ENCODE results near the gene RELN.

Gene RELN

GRCh38 chr7:103480771-103481170 lies 508.7 kb downstream of the RELN start:
- H3K27ac ChIP-seq, result no peak overlapping the region
- TF ChIP-seq, protein P1, sequence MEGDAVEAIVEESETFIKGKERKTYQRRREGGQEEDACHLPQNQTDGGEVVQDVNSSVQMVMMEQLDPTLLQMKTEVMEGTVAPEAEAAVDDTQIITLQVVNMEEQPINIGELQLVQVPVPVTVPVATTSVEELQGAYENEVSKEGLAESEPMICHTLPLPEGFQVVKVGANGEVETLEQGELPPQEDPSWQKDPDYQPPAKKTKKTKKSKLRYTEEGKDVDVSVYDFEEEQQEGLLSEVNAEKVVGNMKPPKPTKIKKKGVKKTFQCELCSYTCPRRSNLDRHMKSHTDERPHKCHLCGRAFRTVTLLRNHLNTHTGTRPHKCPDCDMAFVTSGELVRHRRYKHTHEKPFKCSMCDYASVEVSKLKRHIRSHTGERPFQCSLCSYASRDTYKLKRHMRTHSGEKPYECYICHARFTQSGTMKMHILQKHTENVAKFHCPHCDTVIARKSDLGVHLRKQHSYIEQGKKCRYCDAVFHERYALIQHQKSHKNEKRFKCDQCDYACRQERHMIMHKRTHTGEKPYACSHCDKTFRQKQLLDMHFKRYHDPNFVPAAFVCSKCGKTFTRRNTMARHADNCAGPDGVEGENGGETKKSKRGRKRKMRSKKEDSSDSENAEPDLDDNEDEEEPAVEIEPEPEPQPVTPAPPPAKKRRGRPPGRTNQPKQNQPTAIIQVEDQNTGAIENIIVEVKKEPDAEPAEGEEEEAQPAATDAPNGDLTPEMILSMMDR (IDR thresholded peaks at IDR 0.05), result no peak
- no peak for DNase-seq (ENCODE audit: low spot score)

DNA sequence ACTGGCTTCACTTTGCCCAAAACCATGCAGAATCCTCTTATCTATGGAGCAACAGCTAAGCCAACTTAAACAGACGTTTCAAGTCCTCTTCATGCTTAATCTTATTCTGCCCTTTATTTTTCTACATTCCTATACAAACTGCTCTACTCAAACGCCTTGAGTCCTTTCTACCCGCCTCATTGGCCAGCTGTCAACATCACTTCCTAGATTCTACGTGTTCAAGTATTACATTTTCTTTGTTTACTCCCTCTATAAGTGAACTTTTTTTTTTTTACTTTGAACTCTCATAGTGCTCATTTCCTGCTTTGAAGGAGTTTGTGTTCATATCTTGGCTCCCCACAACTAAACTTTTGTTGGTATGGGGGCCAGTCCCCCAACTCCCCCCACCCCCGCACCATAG lies 514.5 kb downstream of the RELN start:
- TF ChIP-seq, protein P1 (IDR thresholded peaks at IDR 0.05), result no peak
- no peak for DNase-seq (ENCODE audit: low spot score)
- Histone ChIP-seq H3K4me3 (no peak overlapping the region), H3K27ac (no peak overlapping the region)

More at GRCh38 chr7:103480771-103481170, 508.7 kb downstream of the RELN start:
- no peak overlapping the region for H3K4me3 ChIP-seq

DNA sequence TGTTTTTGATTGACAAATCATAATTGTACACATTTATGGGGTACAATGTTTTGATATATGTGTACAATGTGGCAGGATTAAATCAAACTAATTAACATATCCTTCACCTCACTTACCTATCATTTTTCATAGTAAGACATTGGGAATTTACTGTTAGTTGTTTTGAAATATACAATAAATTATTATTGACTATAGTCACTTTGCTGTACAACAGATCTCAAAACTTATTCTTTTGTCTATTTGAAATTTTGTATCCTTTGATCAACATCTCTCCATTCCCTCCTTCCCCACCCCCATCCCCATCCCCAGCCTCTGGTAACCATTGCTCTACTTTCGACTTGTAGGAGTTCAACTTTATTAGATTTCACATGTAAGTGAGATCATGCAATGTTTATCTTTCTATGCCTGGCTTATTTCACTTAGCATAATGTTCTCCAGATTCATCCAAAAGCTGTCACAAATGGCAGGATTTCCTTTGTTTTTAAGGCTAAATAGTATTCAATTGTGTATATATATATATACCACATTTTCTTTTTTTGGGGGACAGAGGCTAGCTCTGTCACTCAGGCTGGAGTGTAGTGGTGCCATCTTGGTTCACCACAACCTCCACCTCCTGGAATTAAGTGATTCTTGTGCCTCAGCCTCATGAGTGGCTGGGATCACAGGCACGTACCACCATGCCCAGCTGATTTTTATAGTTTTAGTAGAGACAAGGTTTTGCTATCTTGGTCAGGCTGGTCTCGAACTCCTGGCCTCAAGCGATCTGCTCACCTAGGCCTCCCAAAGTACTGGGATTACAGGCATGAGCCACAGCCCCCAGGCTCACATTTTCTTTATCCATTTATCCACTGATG lies 520.1 kb downstream of the RELN start:
- H3K27ac ChIP-seq, result no peak overlapping the region
- H3K4me3 ChIP-seq, result no peak overlapping the region
- TF ChIP-seq, protein P1 (IDR thresholded peaks at IDR 0.05), result no peak
- DNase-seq (ENCODE audit: low spot score), result no peak

DNA sequence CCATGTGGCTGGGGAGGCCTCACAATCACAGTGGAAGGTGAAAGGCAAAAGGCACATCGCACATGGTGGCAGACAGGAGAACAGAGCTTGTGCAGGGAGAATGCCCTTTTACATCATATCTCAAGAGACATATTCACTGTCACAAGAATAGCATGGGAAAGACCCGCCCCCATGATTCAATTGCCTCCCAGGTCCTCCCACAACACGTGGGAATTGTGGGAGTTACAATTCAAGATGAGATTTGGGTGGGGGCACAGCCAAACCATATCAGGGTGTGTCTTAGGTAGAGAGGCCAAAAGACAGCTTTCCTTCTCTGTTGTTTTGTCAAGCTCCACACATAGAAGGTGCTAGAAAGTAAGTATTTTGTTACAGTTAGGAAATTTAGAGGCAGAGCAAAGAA lies 522.6 kb downstream of the RELN start:
- TF ChIP-seq, protein P1 (IDR thresholded peaks at IDR 0.05), result no peak
- no peak overlapping the region for H3K27ac ChIP-seq
- no peak for DNase-seq (ENCODE audit: low spot score)
- H3K4me3 ChIP-seq, result no peak overlapping the region

DNA sequence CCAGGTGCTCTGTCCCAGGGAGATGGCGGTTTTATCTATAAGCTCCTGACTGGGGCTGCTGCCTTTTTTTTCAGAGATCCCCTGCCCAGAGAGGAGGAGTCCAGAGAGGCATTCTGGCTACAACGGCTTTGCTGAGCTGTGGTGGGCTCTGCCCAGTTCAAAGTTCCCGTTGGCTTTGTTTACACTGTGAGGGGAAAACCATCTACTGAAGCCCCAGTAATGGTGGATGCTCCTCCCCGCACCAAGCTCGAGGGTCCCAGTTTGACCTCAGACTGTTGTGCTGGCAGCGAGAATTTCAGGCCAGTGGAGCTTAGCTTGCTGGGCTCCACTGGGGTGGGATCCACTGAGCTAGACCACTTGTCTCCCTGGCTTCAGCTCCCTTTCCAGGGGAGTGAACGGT lies 527.1 kb downstream of the RELN start:
- no peak for DNase-seq (ENCODE audit: low spot score)
- TF ChIP-seq, protein P1 (IDR thresholded peaks at IDR 0.05), result no peak
- no peak overlapping the region for H3K4me3 ChIP-seq
- no peak overlapping the region for H3K27ac ChIP-seq

- no peak overlapping the region for H3K4me3 ChIP-seq
- DNase-seq (ENCODE audit: low spot score), result no peak
- H3K27ac ChIP-seq, result no peak overlapping the region
- TF ChIP-seq, protein P1 (IDR thresholded peaks at IDR 0.05), result no peak
Measured at GRCh38 chr7:103447073-103447960, 542.1 kb downstream of the RELN start.
